GM23338 (cell line): Measurements from ENCODE around the gene NT5DC2. TPM values are rescaled to one million over a fixed set of nuclear protein-coding genes. Genes with fewer than 3 reads are reported as not detected.

Experiments used
- ATAC-seq: fragments of 200-7000 bp; cut with Tn5 transposase; 3 replicates; pipeline ENCODE4 v1.9.1; 2020
- DNase-seq: peaks from one replicate; pipeline ENCODE4 v3.0.0-alpha.2; 2015; ENCODE audit warnings: low spot score
- H2AFZ ChIP-seq: fragments of 200-600 bp; sonication (generic); 2 replicates; pipeline ENCODE4 v1.8.0; 2016; ENCODE audit warnings: antibody characterized with exemption, mild to moderate bottlenecking, moderate library complexity
- H3F3A ChIP-seq: fragments of 200-600 bp; sonication (generic); replicated peaks from 2 replicates; pipeline ENCODE4 v1.8.0; 2017; ENCODE audit warnings: antibody characterized with exemption, mixed run types, low read depth
- H3K27ac ChIP-seq: fragments of 200-600 bp; sonication (generic); 2 replicates; pipeline ENCODE4 v1.6.1; 2016; ENCODE audit warnings: low read depth
- H3K27me3 ChIP-seq: fragments of 200-600 bp; sonication (generic); 2 replicates; pipeline ENCODE4 v1.8.0; 2016; ENCODE audit warnings: mild to moderate bottlenecking, mixed run types, moderate library complexity; ENCODE audit not compliant: insufficient read depth
- H3K36me3 ChIP-seq: fragments of 200-600 bp; sonication (generic); 2 replicates; pipeline ENCODE4 v1.8.0; 2016; ENCODE audit warnings: mild to moderate bottlenecking; ENCODE audit not compliant: insufficient read depth
- H3K4me1 ChIP-seq: fragments of 200-600 bp; sonication (generic); 2 replicates; pipeline ENCODE4 v1.8.0; 2016; ENCODE audit warnings: mild to moderate bottlenecking, moderate library complexity; ENCODE audit not compliant: insufficient read depth
- H3K4me2 ChIP-seq: fragments of 200-600 bp; sonication (generic); 2 replicates; pipeline ENCODE4 v1.7.1; 2017; ENCODE audit warnings: mixed run types
- H3K4me3 ChIP-seq: fragments of 200-600 bp; sonication (generic); 2 replicates; pipeline ENCODE4 v1.6.1; 2016; ENCODE audit warnings: mixed run types
- H3K79me2 ChIP-seq: fragments of 200-600 bp; sonication (generic); replicated peaks from 2 replicates; pipeline ENCODE4 v1.8.0; 2017; ENCODE audit warnings: mild to moderate bottlenecking; ENCODE audit not compliant: insufficient read depth
- H3K9me2 ChIP-seq: fragments of 200-600 bp; sonication (generic); 2 replicates; pipeline ENCODE4 v1.8.0; 2017; ENCODE audit not compliant: insufficient read depth
- H4K20me1 ChIP-seq: fragments of 200-600 bp; sonication (generic); replicated peaks from 2 replicates; pipeline ENCODE4 v1.8.0; 2017; ENCODE audit warnings: mild to moderate bottlenecking; ENCODE audit not compliant: insufficient read depth
- H3K27ac Mint-ChIP-seq: 2 replicates; pipeline ENCODE4 v1.8.0; 2020; ENCODE audit warnings: inconsistent platforms, mild to moderate bottlenecking, moderate library complexity, mixed read lengths
- H3K27me3 Mint-ChIP-seq: 3 replicates; pipeline ENCODE4 v1.8.0; 2022; ENCODE audit warnings: low read depth, mild to moderate bottlenecking, moderate library complexity, mixed read lengths, inconsistent platforms; ENCODE audit not compliant: insufficient read depth, poor library complexity
- H3K36me3 Mint-ChIP-seq: 3 replicates; pipeline ENCODE4 v1.8.0; 2021; ENCODE audit warnings: low read depth, mild to moderate bottlenecking, inconsistent platforms, moderate library complexity, mixed read lengths
- H3K4me1 Mint-ChIP-seq: 3 replicates; pipeline ENCODE4 v1.8.0; 2020; ENCODE audit warnings: mild to moderate bottlenecking, inconsistent platforms, mixed read lengths
- H3K4me3 Mint-ChIP-seq: 3 replicates; pipeline ENCODE4 v1.8.0; 2021; ENCODE audit warnings: moderate library complexity, mild to moderate bottlenecking, inconsistent platforms, mixed read lengths
- H3K9me3 Mint-ChIP-seq: 3 replicates; pipeline ENCODE4 v1.8.0; 2020; ENCODE audit warnings: moderate library complexity, mild to moderate bottlenecking, inconsistent platforms, mixed read lengths
- CTCF ChIP-seq, 2 experiments: fragments of 200-600 bp in 1 of 2; sonication (generic) in 1 of 2; conservative IDR thresholded peaks; 2 replicates each; pipeline versions ENCODE4 v1.5.1 to v1.6.1; 2016 to 2017; ENCODE audit warnings: antibody characterized with exemption in 2 of 2, low read depth in 2 of 2, mild to moderate bottlenecking in 2 of 2, moderate library complexity in 1 of 2
- ETS1 ChIP-seq: IDR thresholded peaks from 2 replicates; pipeline ENCODE4 v1.6.1; 2016; ENCODE audit warnings: antibody characterized with exemption
- EZH2 ChIP-seq: fragments of 200-600 bp; sonication (generic); IDR thresholded peaks from one replicate; pipeline ENCODE4 v1.8.0; 2017; ENCODE audit warnings: antibody characterized with exemption, mild to moderate bottlenecking, low read depth; ENCODE audit not compliant: unreplicated experiment
- EZH2phosphoT487 ChIP-seq: fragments of 200-600 bp; sonication (generic); IDR thresholded peaks from one replicate; pipeline ENCODE4 v1.8.1; 2018; ENCODE audit warnings: antibody characterized with exemption; ENCODE audit not compliant: unreplicated experiment
- JUNB ChIP-seq: IDR thresholded peaks from one replicate; pipeline ENCODE4 v1.6.1; 2016; ENCODE audit warnings: antibody characterized with exemption; ENCODE audit not compliant: unreplicated experiment
- NANOG ChIP-seq: IDR thresholded peaks from 2 replicates; pipeline ENCODE4 v1.6.1; 2016; ENCODE audit warnings: antibody characterized with exemption, borderline replicate concordance
- POLR2AphosphoS5 ChIP-seq: IDR thresholded peaks from 2 replicates; pipeline ENCODE4 v1.6.1; 2016; ENCODE audit warnings: antibody characterized with exemption, low read depth
- STAT1 ChIP-seq: IDR thresholded peaks from one replicate; pipeline ENCODE4 v1.6.1; 2016; ENCODE audit warnings: antibody characterized with exemption; ENCODE audit not compliant: unreplicated experiment
- ZNF331 ChIP-seq: fragments of 250-450 bp; sonication (Bioruptor Pico); IDR thresholded peaks from 2 replicates; pipeline ENCODE4 v1.5.0; 2020; ENCODE audit warnings: low read depth, mild to moderate bottlenecking, moderate library complexity
- polyA plus RNA-seq: library from polyadenylated mRNA; unstranded; fragments of >200 nt; fragmentation: Nextera tagmentation; extraction: Ambion mirVana; gene quantifications from 2 replicates; pipeline ENCODE4 v1.2.1, GENCODE V29; 2016
- total RNA-seq: library from RNA; depleted of rRNA; stranded (reverse); fragments of >200 nt; shearing (Covaris generic); gene quantifications from 2 replicates; pipeline ENCODE4 v1.2.3, GENCODE V29; 2014
- TF ChIP-seq, protein P1 (sequence below): fragments of 250-450 bp; sonication (Bioruptor Pico); IDR thresholded peaks from 2 replicates; pipeline ENCODE4 v1.5.0; 2020; ENCODE audit warnings: mild to moderate bottlenecking, moderate library complexity

Gene NT5DC2
- total and polyA plus RNA-seq, 2 experiments from 2014 or later: 269 to 324 TPM

GRCh38 chr3:52558436-52558835, 24.8 kb upstream of the NT5DC2 start:
- no peaks in the 10 kb centered on the region for H3K9me2 ChIP-seq
- H3K27me3 Mint-ChIP-seq: peaks cover 2% of the 10 kb centered on the region
- DNase-seq (no peak), ATAC-seq (no peak)
- H3K36me3 ChIP-seq: peaks cover 30% of the 10 kb centered on the region
- H3K4me1 Mint-ChIP-seq: peaks cover 17% of the 10 kb centered on the region; the same call in 2 of the 3 replicates
- no peaks in the 10 kb centered on the region for H3F3A ChIP-seq
- H3K4me1 ChIP-seq: peaks cover 7% of the 10 kb centered on the region; the same call in 1 of the 2 replicates
- H3K4me3 Mint-ChIP-seq: no peak overlapping the region
- TF ChIP-seq CTCF (conservative IDR thresholded peaks at IDR 0.05; ENCODE audit: low read depth in 2 of 2) (no peak), STAT1 (no peak), EZH2phosphoT487 (no peak), EZH2 (no peak), ZNF331 (CRISPR knock-in tag) (no peak)
- no peaks in the 10 kb centered on the region for H3K27me3 ChIP-seq
- H4K20me1 ChIP-seq: no peaks in the 10 kb centered on the region
- H3K79me2 ChIP-seq: no peaks in the 10 kb centered on the region
- H3K4me2 ChIP-seq: no peak overlapping the region
- peaks cover 40% of the 10 kb centered on the region for H3K36me3 Mint-ChIP-seq
- H3K4me3 ChIP-seq: no peak overlapping the region
- no peak overlapping the region for H3K27ac ChIP-seq
- H3K27ac Mint-ChIP-seq: no peak overlapping the region
- no peak overlapping the region for H2AFZ ChIP-seq
- H3K9me3 Mint-ChIP-seq: no peaks in the 10 kb centered on the region

- H3K27me3 ChIP-seq: no peaks in the 10 kb centered on the region
- Mint-ChIP-seq H3K36me3 (peaks cover 31% of the 10 kb centered on the region), H3K4me1 (peaks cover 17% of the 10 kb centered on the region; the same call in 2 of the 3 replicates), H3K9me3 (no peaks in the 10 kb centered on the region), H3K27ac (no peak overlapping the region), H3K4me3 (no peak overlapping the region), H3K27me3 (peaks cover 2% of the 10 kb centered on the region)
- H3F3A ChIP-seq: no peaks in the 10 kb centered on the region
- H3K4me1 ChIP-seq: peaks cover 7% of the 10 kb centered on the region; the same call in 1 of the 2 replicates
- no peak overlapping the region for H2AFZ ChIP-seq
- no peaks in the 10 kb centered on the region for H3K79me2 ChIP-seq
- no peak for DNase-seq
- peak overlapping the region; percentile 64; the same call in 1 of the 2 replicates for H3K27ac ChIP-seq
- H3K4me3 ChIP-seq: no peak overlapping the region
- H4K20me1 ChIP-seq: no peaks in the 10 kb centered on the region
- H3K4me2 ChIP-seq: no peak overlapping the region
- H3K9me2 ChIP-seq: no peaks in the 10 kb centered on the region
- peaks cover 21% of the 10 kb centered on the region for H3K36me3 ChIP-seq
- no peak for ATAC-seq
- TF ChIP-seq POLR2AphosphoS5 (no peak), JUNB (no peak), NANOG (no peak), ETS1 (no peak), EZH2 (no peak), ZNF331 (CRISPR knock-in tag) (no peak)
- TF ChIP-seq, protein P1, sequence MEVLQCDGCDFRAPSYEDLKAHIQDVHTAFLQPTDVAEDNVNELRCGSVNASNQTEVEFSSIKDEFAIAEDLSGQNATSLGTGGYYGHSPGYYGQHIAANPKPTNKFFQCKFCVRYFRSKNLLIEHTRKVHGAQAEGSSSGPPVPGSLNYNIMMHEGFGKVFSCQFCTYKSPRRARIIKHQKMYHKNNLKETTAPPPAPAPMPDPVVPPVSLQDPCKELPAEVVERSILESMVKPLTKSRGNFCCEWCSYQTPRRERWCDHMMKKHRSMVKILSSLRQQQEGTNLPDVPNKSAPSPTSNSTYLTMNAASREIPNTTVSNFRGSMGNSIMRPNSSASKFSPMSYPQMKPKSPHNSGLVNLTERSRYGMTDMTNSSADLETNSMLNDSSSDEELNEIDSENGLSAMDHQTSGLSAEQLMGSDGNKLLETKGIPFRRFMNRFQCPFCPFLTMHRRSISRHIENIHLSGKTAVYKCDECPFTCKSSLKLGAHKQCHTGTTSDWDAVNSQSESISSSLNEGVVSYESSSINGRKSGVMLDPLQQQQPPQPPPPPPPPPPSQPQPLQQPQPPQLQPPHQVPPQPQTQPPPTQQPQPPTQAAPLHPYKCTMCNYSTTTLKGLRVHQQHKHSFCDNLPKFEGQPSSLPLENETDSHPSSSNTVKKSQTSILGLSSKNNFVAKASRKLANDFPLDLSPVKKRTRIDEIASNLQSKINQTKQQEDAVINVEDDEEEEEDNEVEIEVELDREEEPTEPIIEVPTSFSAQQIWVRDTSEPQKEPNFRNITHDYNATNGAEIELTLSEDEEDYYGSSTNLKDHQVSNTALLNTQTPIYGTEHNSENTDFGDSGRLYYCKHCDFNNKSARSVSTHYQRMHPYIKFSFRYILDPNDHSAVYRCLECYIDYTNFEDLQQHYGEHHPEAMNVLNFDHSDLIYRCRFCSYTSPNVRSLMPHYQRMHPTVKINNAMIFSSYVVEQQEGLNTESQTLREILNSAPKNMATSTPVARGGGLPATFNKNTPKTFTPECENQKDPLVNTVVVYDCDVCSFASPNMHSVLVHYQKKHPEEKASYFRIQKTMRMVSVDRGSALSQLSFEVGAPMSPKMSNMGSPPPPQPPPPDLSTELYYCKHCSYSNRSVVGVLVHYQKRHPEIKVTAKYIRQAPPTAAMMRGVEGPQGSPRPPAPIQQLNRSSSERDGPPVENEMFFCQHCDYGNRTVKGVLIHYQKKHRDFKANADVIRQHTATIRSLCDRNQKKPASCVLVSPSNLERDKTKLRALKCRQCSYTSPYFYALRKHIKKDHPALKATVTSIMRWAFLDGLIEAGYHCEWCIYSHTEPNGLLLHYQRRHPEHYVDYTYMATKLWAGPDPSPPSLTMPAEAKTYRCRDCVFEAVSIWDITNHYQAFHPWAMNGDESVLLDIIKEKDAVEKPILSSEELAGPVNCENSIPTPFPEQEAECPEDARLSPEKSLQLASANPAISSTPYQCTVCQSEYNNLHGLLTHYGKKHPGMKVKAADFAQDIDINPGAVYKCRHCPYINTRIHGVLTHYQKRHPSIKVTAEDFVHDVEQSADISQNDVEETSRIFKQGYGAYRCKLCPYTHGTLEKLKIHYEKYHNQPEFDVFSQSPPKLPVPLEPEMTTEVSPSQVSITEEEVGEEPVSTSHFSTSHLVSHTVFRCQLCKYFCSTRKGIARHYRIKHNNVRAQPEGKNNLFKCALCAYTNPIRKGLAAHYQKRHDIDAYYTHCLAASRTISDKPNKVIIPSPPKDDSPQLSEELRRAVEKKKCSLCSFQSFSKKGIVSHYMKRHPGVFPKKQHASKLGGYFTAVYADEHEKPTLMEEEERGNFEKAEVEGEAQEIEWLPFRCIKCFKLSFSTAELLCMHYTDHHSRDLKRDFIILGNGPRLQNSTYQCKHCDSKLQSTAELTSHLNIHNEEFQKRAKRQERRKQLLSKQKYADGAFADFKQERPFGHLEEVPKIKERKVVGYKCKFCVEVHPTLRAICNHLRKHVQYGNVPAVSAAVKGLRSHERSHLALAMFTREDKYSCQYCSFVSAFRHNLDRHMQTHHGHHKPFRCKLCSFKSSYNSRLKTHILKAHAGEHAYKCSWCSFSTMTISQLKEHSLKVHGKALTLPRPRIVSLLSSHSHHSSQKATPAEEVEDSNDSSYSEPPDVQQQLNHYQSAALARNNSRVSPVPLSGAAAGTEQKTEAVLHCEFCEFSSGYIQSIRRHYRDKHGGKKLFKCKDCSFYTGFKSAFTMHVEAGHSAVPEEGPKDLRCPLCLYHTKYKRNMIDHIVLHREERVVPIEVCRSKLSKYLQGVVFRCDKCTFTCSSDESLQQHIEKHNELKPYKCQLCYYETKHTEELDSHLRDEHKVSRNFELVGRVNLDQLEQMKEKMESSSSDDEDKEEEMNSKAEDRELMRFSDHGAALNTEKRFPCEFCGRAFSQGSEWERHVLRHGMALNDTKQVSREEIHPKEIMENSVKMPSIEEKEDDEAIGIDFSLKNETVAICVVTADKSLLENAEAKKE (CRISPR knock-in tag): no peak
Observed at GRCh38 chr3:52557011-52557960, 23.6 kb upstream of the NT5DC2 start.
